Activated naive CD8-positive, alpha-beta T cell treated with anti-CD3 and anti-CD28 coated beads, Interleukin-2, amount 10 ng/mL, durations not matched to agents 7 days and 5 days (primary cell): ENCODE measurements around the gene RYK. TPM values are rescaled to one million over a fixed set of nuclear protein-coding genes. Genes with fewer than 3 reads are reported as not detected.
"Not testable (repeated sequence)": the region's sequence is repeated elsewhere in the genome, so short reads cannot be mapped to it uniquely, and the experiment has no call there.

ENCODE experiments used
- ATAC-seq: fragments of 150-1000 bp; cut with Tn5 transposase; one replicate; pipeline ENCODE4 v1.10.0; 2021; ENCODE audit warnings: low read depth, moderate library complexity
- POLR2A ChIA-PET: fragments of 350-600 bp; sonication (Branson Sonifier 250); formaldehyde crosslinking; loops from one replicate; lab custom pipeline; 2021; ENCODE audit warnings: antibody characterized with exemption; lab: Charles Lee
- DNase-seq: peaks from one replicate; pipeline ENCODE4 v3.0.0; 2021
- H3K27ac Mint-ChIP-seq: one replicate; pipeline ENCODE4 v1.8.0; 2022; ENCODE audit warnings: mild to moderate bottlenecking, mixed read lengths
- H3K27me3 Mint-ChIP-seq: one replicate; pipeline ENCODE4 v1.8.0; 2022; ENCODE audit warnings: mild to moderate bottlenecking, moderate library complexity, mixed read lengths
- H3K36me3 Mint-ChIP-seq: one replicate; pipeline ENCODE4 v1.8.0; 2021; ENCODE audit warnings: mild to moderate bottlenecking, mixed read lengths
- H3K4me1 Mint-ChIP-seq: one replicate; pipeline ENCODE4 v1.8.0; 2021; ENCODE audit warnings: mixed read lengths
- H3K4me3 Mint-ChIP-seq: one replicate; pipeline ENCODE4 v1.8.0; 2022; ENCODE audit warnings: mild to moderate bottlenecking, moderate library complexity, mixed read lengths
- H3K9me3 Mint-ChIP-seq: one replicate; pipeline ENCODE4 v1.8.0; 2021; ENCODE audit warnings: mixed read lengths
- total RNA-seq, 2 experiments: library from RNA; stranded (reverse); gene quantifications; one replicate each; pipeline ENCODE4 v1.2.3, GENCODE V29; 2021

The RYK gene
- total RNA-seq, 2 experiments from 2014 or later: 23.3 to 23.4 TPM

DNA sequence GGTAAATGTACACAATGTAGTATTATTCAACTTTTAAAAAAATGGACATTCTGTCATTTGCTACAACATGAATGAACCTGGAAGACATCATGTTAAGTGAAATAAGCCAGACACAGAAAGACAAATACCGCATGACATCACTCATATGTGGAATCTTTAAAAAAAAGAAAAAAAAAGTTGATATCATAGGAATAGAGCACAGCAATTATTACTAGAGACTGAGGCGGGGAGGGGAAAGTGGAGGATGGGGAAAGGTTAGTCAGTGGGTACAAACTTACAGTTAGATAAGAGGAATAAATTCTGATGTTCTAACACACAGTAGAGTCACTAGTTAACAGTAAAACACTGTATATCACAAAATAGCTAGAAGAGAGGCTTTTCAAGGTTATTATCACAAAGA is 22.2 kb downstream of the RYK start:
- no peak overlapping the region for H3K27ac Mint-ChIP-seq
- peaks cover 11% of the 10 kb centered on the region for H3K4me1 Mint-ChIP-seq
- ATAC-seq: no peak
- DNase-seq: no peak
- peaks cover 1% of the 10 kb centered on the region for H3K36me3 Mint-ChIP-seq
- H3K27me3 Mint-ChIP-seq: peaks cover 2% of the 10 kb centered on the region
- H3K4me3 Mint-ChIP-seq: no peak overlapping the region
- H3K9me3 Mint-ChIP-seq: no peaks in the 10 kb centered on the region
- POLR2A ChIA-PET: no interaction called here

- no peak for ATAC-seq
- DNase-seq: no peak
- Mint-ChIP-seq H3K4me1 (peaks cover 11% of the 10 kb centered on the region), H3K36me3 (peaks cover 1% of the 10 kb centered on the region), H3K9me3 (no peaks in the 10 kb centered on the region), H3K4me3 (no peak overlapping the region), H3K27me3 (peaks cover 2% of the 10 kb centered on the region), H3K27ac (no peak overlapping the region)
- POLR2A ChIA-PET: no interaction called here
Observed at GRCh38 chr3:134228035-134228434, 22.6 kb downstream of the RYK start.

DNA sequence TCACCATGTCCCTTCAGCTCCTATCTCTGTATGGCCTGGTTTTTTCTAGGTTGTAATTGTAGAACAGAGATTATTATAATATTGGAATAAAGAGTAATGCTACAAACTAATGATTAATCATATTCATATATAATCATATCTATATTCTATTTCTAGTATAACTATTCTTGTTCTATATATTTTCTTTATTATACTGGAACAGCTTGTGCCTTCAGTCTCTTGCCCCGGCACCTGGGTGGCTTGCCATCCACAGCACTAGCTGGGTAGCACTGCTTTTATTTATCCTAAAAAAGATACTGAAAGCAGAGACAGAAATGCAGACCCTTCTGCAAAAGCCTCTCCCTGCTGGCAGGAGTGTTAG is 25.9 kb downstream of the RYK start:
- POLR2A ChIA-PET, H3K27me3 Mint-ChIP-seq, H3K27ac Mint-ChIP-seq, H3K9me3 Mint-ChIP-seq, ATAC-seq, H3K4me3 Mint-ChIP-seq, H3K4me1 Mint-ChIP-seq, H3K36me3 Mint-ChIP-seq, DNase-seq: not testable (repeated sequence)

DNA sequence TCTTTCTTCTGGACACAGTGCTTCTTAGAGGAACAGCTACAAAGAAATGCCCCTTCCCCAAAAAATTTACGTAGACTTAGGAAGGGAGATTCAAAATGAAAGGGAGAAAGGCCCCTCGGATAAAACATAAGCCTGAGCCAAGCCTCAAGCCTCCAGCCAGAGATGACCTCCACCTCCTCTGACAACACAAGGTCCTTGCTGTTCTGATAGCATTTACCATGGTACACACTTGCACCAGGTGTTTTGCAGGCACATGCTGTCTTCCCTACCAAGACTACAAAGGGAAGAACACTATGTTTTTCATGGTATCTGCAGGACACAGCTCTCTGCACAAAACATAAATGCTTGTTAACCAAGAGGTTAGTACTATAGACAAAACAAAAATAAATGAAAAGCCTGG is 27.8 kb downstream of the RYK start:
- H3K27me3 Mint-ChIP-seq: no peaks in the 10 kb centered on the region

DNA sequence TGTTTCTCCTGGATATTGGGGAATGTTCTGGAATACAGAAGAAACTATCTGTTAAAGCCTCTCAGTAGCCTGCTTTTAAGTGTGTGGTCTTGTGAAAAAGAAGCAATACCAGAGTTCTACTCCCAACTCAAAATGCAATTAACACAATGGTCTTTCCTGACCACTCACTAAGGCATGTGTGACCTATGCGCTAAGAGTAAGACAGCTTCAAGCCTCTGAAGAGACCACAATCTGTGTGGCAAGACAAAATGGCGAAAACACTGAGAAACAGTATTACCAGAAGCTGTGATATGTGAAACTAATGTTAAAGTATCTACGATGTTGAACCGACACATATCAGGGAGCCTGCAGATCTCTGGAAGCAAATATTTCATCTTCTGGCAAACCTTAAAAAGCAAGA is 33.8 kb downstream of the RYK start:
- no peak for DNase-seq
- no peaks in the 10 kb centered on the region for H3K36me3 Mint-ChIP-seq

More for the DNA sequence above, 27.8 kb downstream of the RYK start:
- POLR2A ChIA-PET: no interaction called here
- Mint-ChIP-seq H3K36me3 (no peaks in the 10 kb centered on the region), H3K4me3 (no peak overlapping the region), H3K27ac (no peak overlapping the region), H3K9me3 (no peaks in the 10 kb centered on the region), H3K4me1 (peaks cover 2% of the 10 kb centered on the region)
- DNase-seq (no peak), ATAC-seq (no peak)

GRCh38 chr3:134216191-134216764 is 34.4 kb downstream of the RYK start:
- Mint-ChIP-seq H3K27ac (no peak overlapping the region), H3K4me3 (no peak overlapping the region), H3K27me3 (no peaks in the 10 kb centered on the region), H3K9me3 (no peaks in the 10 kb centered on the region), H3K4me1 (peaks cover 21% of the 10 kb centered on the region), H3K36me3 (no peaks in the 10 kb centered on the region)
- POLR2A ChIA-PET: no interaction called here
- no peak for DNase-seq
- no peak for ATAC-seq

More for the DNA sequence above, 33.8 kb downstream of the RYK start:
- Mint-ChIP-seq H3K9me3 (no peaks in the 10 kb centered on the region), H3K27me3 (no peaks in the 10 kb centered on the region), H3K27ac (no peak overlapping the region), H3K4me3 (no peak overlapping the region), H3K4me1 (peaks cover 20% of the 10 kb centered on the region)
- POLR2A ChIA-PET: no interaction called here
- ATAC-seq: no peak

- ATAC-seq (peak; percentile 69), DNase-seq (no peak)
- no peaks in the 10 kb centered on the region for H3K9me3 Mint-ChIP-seq
- peaks cover 18% of the 10 kb centered on the region for H3K4me1 Mint-ChIP-seq
- no peak overlapping the region for H3K27ac Mint-ChIP-seq
- POLR2A ChIA-PET: no interaction called here
- H3K36me3 Mint-ChIP-seq: no peaks in the 10 kb centered on the region
- H3K27me3 Mint-ChIP-seq: no peaks in the 10 kb centered on the region
- H3K4me3 Mint-ChIP-seq: no peak overlapping the region
Observed at GRCh38 chr3:134214239-134214638, 36.4 kb downstream of the RYK start.

DNA sequence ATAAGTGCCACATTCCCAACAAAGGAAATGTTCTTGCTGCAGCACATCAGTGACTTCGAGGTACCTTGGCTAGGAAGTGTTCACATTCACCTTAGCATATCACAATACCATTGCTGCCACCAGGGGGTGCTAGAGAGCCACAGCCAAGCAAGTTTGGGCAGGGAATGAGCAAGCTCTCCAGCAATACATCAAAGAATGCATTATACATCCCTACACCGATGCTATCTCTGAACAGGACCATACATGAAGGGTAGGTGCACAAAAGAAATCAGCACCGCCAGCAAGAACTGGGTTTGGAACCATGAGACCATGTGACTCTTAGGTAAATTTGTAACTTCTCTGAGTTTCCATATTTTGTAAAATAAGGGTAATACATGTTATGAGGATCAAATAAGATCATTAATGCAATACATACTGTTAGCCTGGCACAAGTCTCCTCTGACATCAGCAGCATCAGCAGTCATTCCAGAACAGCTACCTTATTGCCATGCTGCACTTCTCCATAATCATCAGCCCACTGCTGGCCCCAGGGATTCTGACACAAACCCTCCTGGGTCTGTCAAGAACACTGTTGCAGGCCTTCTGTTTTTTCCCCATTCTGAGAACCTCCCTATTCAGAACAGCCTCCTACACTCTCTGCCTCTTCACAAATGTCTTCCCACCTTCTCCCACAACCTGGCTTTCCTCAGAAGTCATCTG is 37.5 kb downstream of the RYK start:
- H3K4me1 Mint-ChIP-seq: peaks cover 18% of the 10 kb centered on the region
- POLR2A ChIA-PET: no interaction called here
- no peaks in the 10 kb centered on the region for H3K36me3 Mint-ChIP-seq
- H3K4me3 Mint-ChIP-seq: no peak overlapping the region
- no peaks in the 10 kb centered on the region for H3K27me3 Mint-ChIP-seq
- ATAC-seq (peak; percentile 75), DNase-seq (peak; percentile 81)
- H3K9me3 Mint-ChIP-seq: no peaks in the 10 kb centered on the region
- H3K27ac Mint-ChIP-seq: no peak overlapping the region

GRCh38 chr3:134211797-134212196 is 38.9 kb downstream of the RYK start:
- Mint-ChIP-seq H3K9me3 (no peaks in the 10 kb centered on the region), H3K27ac (no peak overlapping the region), H3K4me3 (no peak overlapping the region), H3K27me3 (no peaks in the 10 kb centered on the region), H3K4me1 (peaks cover 18% of the 10 kb centered on the region), H3K36me3 (no peaks in the 10 kb centered on the region)
- ATAC-seq: peak; percentile 34
- DNase-seq: no peak
- POLR2A ChIA-PET: no interaction called here

GRCh38 chr3:134205451-134205850 is 45.2 kb downstream of the RYK start:
- POLR2A ChIA-PET: no interaction called here
- Mint-ChIP-seq H3K4me3 (no peak overlapping the region), H3K4me1 (no peaks in the 10 kb centered on the region), H3K9me3 (no peaks in the 10 kb centered on the region), H3K27me3 (no peaks in the 10 kb centered on the region), H3K27ac (no peak overlapping the region), H3K36me3 (peaks cover 2% of the 10 kb centered on the region)
- no peak for ATAC-seq
- no peak for DNase-seq

DNA sequence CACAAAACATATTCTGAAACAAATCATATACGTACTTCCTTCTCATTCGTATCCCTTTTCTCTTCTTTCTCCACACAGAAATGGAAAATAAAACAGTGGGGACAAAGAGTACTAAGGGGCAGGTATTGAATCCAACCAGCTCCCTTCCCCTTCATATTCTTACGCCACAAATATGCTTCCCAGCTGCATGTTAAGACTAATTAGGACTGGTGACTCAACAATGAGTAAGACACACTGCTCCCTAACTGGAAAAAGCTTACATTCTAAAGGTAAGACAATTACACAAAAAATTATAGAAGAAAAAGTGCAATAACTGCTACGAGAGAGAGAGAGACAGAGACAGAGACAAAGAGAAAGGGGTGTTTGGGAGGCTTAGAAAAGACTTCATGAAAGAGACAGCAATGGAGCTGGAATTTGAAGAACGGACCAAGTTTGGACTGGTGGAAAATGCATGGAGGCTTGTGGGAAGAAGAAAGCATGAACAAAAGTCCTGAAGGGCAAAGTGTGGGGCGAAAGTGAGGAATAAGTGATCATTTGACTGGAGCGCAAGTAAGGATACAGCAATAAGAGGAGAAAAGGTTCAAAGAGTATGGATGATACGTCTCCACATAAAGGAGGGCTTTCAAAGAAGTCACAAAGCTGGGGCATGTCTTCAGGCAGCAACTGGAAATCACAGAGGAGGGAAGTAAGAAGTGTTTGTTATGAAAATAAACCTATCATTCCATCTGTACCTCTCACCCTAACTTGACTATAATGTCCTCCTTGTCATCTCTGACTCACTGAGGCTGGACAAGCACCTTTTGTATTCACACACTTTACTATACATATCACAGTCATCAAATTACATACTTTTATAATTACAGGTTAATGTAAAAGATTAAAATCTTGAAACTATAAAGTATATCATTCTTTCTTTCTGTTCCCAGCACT is 49.2 kb downstream of the RYK start:
- H3K27ac Mint-ChIP-seq: no peak overlapping the region
- no peak overlapping the region for H3K4me3 Mint-ChIP-seq
- peaks cover 6% of the 10 kb centered on the region for H3K36me3 Mint-ChIP-seq
- H3K9me3 Mint-ChIP-seq: no peaks in the 10 kb centered on the region
- no peak for DNase-seq
- no peak for ATAC-seq
- POLR2A ChIA-PET: no interaction called here
- no peaks in the 10 kb centered on the region for H3K4me1 Mint-ChIP-seq
- no peaks in the 10 kb centered on the region for H3K27me3 Mint-ChIP-seq

DNA sequence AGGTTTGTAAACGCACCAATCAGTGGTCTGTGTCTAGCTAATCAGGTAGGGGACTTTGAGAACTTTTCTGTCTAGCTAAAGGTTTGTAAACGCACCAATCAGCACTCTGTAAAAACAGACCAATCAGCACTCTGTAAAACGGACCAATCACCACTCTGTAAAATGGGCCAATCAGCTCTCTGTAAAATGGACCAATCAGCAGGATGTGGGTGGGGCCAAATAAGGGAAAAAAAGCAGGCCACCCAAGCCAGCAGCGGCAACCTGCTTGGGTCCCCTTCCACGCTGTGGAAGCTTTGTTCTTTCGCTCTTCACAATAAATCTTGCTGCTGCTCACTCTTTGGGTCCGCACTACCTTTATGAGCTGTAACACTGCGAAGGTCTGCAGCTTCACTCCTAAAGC is 50.8 kb downstream of the RYK start:
- H3K27ac Mint-ChIP-seq, H3K36me3 Mint-ChIP-seq, DNase-seq, H3K4me1 Mint-ChIP-seq, H3K9me3 Mint-ChIP-seq, ATAC-seq, POLR2A ChIA-PET, H3K27me3 Mint-ChIP-seq, H3K4me3 Mint-ChIP-seq: not testable (repeated sequence)

DNA sequence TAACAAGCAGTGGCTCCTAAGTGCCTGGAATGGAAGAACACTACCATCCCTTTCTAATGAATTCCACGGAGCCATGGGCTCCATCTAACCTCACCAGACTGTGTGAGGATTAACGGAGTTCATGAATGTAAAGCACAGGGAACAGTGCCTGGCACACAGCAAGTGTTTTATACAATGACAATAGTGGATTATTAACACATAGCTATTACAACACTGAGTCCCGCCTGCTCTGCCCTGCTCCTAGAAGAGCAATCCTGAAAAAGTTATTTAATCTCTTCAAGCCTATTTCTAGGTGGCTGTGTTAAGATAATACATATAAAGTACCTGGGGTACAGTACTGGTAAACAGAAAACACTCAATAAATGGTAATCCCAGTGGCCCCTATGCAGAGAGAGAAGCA is 51.4 kb downstream of the RYK start:
- DNase-seq (no peak), ATAC-seq (no peak)
- H3K4me1 Mint-ChIP-seq: no peaks in the 10 kb centered on the region
- H3K4me3 Mint-ChIP-seq: no peak overlapping the region
- no peaks in the 10 kb centered on the region for H3K27me3 Mint-ChIP-seq
- no peak overlapping the region for H3K27ac Mint-ChIP-seq
- H3K36me3 Mint-ChIP-seq: peaks cover 6% of the 10 kb centered on the region
- H3K9me3 Mint-ChIP-seq: no peaks in the 10 kb centered on the region
- POLR2A ChIA-PET: no interaction called here

GRCh38 chr3:134198414-134198813 is 52.2 kb downstream of the RYK start:
- Mint-ChIP-seq H3K27me3 (no peaks in the 10 kb centered on the region), H3K9me3 (no peaks in the 10 kb centered on the region), H3K4me1 (no peaks in the 10 kb centered on the region), H3K36me3 (peaks cover 6% of the 10 kb centered on the region), H3K27ac (no peak overlapping the region), H3K4me3 (no peak overlapping the region)
- POLR2A ChIA-PET: no interaction called here
- DNase-seq (no peak), ATAC-seq (no peak)
